ENCODE results near the gene RPL41. TPM values are rescaled to one million over a fixed set of nuclear protein-coding genes. Genes with fewer than 3 reads are reported as not detected.

Gene RPL41
- total RNA-seq, 1 donor from 2014 or later, result 4,478 TPM

DNA sequence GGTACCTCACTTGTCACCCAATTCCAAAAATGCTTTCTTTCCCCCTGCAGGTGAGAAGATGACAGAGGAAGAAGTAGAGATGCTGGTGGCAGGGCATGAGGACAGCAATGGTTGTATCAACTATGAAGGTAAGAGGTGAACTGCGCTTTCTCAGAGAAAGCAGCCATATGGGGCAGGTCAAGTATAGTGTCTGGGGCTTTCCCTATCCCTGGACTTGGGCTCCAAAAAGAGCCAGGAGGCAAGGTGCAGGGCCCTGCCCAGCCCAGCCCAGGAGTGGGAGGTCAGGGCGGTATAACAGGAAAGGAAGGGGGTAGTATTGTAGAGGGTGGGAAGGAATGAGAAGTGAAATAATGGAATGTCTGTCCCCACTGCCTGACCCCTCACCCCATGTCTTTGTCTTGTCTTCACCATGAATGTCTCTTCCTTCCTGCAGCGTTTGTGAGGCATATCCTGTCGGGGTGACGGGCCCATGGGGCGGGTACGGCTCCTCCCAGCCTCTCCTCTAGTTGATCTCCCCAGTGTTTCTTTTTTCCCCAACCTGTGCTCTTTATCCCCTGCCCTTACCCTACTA is 43.8 kb downstream of the RPL41 start:
- TF ChIP-seq, protein P1, sequence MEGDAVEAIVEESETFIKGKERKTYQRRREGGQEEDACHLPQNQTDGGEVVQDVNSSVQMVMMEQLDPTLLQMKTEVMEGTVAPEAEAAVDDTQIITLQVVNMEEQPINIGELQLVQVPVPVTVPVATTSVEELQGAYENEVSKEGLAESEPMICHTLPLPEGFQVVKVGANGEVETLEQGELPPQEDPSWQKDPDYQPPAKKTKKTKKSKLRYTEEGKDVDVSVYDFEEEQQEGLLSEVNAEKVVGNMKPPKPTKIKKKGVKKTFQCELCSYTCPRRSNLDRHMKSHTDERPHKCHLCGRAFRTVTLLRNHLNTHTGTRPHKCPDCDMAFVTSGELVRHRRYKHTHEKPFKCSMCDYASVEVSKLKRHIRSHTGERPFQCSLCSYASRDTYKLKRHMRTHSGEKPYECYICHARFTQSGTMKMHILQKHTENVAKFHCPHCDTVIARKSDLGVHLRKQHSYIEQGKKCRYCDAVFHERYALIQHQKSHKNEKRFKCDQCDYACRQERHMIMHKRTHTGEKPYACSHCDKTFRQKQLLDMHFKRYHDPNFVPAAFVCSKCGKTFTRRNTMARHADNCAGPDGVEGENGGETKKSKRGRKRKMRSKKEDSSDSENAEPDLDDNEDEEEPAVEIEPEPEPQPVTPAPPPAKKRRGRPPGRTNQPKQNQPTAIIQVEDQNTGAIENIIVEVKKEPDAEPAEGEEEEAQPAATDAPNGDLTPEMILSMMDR (conservative IDR thresholded peaks at IDR 0.05), result no peak
- peaks cover 34% of the 10 kb centered on the region for H3K36me3 Mint-ChIP-seq (ENCODE audit: low read depth)
- H3K4me3 Mint-ChIP-seq, result peak overlapping the region; percentile 95
- H3K27me3 Mint-ChIP-seq (ENCODE audit: low read depth), result peaks cover 18% of the 10 kb centered on the region
- peaks cover 60% of the 10 kb centered on the region for H3K4me1 Mint-ChIP-seq
- DNase-seq (ENCODE audit: low read depth, low spot score), result no peak
- H3K27ac Mint-ChIP-seq (ENCODE audit: unreplicated experiment), result peak overlapping the region; percentile 51
- H3K9me3 Mint-ChIP-seq, result no peaks in the 10 kb centered on the region

DNA sequence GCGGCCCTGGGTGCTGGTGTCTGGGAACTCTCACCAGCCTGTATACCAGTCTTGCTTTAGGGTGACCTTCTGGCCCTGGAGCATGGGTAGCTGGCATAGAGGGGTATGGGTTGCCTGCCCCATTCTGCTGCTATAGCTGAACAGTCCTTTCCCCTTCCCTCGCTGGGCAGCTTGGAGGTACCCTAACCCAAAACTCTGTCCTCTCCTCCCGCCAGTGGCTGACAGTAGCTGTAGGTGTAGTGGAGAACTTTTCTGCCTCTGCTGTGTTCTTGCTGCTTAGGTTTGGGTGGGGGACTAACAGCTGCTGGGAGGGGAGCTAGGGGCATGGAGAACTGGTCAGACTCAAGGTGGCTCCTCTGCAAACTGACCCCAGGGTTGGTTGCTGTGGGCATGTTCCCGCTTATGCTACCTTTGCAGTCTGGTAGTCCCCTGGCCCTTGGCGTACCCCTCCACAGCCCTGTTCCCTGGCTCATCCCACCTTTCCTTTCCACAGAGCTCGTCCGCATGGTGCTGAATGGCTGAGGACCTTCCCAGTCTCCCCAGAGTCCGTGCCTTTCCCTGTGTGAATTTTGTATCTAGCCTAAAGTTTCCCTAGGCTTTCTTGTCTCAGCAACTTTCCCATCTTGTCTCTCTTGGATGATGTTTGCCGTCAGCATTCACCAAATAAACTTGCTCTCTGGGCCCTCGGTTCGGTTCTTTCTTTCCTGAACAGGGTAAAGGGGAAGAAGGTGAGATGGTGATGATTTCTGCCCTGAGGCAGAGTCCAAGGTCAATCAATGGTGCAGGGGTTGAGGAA is 44.7 kb downstream of the RPL41 start:
- H3K27me3 Mint-ChIP-seq (ENCODE audit: low read depth), result peaks cover 18% of the 10 kb centered on the region
- DNase-seq (ENCODE audit: low read depth, low spot score), result no peak
- H3K27ac Mint-ChIP-seq (ENCODE audit: unreplicated experiment), result peak overlapping the region; percentile 60
- peaks cover 34% of the 10 kb centered on the region for H3K36me3 Mint-ChIP-seq (ENCODE audit: low read depth)
- H3K4me3 Mint-ChIP-seq, result peak overlapping the region; percentile 95
- no peaks in the 10 kb centered on the region for H3K9me3 Mint-ChIP-seq
- peaks cover 55% of the 10 kb centered on the region for H3K4me1 Mint-ChIP-seq
- TF ChIP-seq, protein P1 (conservative IDR thresholded peaks at IDR 0.05), result no peak

DNA sequence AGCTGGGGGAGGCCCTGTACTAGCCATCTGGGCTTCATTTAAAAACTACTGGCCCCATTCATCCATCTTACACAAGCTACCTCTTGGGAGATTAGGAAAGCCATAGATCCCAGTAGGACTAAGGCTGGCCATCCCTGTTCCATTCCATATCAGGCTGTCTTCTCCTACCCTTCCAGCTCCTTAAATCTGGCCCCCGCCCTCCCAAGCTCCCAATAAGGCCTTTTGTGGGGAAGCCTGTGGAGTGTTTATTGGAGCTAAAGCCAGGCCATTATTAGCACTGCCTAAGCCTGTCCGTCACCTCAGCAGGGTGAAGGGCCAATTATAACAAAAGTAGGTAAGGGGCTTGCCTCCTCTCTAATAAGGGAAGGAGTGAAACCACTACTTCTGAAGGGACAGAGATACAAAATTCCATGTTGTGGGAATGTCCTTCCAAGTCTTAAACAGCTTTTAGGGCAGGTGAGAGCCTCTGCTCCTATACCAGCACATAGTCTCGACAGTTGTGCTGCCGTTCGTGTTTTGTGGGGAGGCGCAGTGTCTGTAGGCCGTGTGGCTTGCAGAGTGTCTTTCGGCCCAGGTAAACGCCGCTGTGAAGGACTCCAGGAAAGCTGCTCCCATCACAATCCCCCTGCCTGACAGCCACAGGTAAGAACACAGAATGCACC is 45.4 kb downstream of the RPL41 start:
- Mint-ChIP-seq H3K4me1 (peaks cover 55% of the 10 kb centered on the region), H3K4me3 (peak overlapping the region; percentile 95), H3K27ac (ENCODE audit: unreplicated experiment) (no peak overlapping the region), H3K36me3 (ENCODE audit: low read depth) (peaks cover 34% of the 10 kb centered on the region), H3K9me3 (no peaks in the 10 kb centered on the region), H3K27me3 (ENCODE audit: low read depth) (peaks cover 18% of the 10 kb centered on the region)
- DNase-seq (ENCODE audit: low read depth, low spot score), result no peak
- TF ChIP-seq, protein P1 (conservative IDR thresholded peaks at IDR 0.05), result no peak

DNA sequence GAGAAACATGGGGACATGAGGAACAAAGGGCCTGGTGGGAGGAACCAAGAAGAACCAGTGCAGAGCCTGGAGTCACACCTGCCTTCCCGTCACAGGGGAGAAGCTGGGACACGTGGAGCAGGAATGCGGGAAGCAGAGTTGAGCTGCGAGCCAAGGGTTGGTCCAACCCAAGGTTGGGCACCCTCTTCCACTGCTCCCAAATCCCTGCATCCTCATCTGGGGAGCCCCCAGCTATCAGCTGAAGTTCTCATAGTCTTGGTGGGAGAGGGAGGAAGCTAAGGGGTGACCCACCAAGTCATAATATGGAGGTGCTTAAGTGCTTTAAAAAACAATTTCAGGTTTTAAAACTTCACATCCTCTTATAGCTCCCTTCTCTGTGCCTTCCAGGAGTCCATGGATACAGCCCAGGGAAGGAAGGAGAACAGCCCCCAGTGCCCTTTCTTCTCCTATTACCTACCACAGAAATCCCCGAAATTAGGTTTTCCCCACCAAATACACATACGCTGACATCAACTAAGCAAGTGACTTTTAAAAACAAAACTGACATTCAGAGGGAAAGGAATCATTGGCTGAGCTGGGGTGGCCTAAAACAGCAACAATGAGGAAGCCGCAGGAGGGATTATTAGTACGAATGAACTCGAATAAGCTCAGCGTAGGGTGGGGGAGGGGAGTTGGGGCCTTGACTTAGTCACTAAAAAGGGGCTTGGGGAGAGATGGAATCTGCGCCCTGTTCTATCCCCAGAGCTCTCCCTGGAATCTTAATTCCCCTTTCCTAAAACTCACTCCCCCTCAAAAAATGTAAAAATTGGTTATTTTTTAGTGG is 46.2 kb downstream of the RPL41 start:
- TF ChIP-seq, protein P1 (conservative IDR thresholded peaks at IDR 0.05), result no peak
- Mint-ChIP-seq H3K27ac (ENCODE audit: unreplicated experiment) (no peak overlapping the region), H3K4me3 (peak overlapping the region; percentile 95), H3K36me3 (ENCODE audit: low read depth) (peaks cover 38% of the 10 kb centered on the region), H3K4me1 (peaks cover 47% of the 10 kb centered on the region), H3K9me3 (no peaks in the 10 kb centered on the region), H3K27me3 (ENCODE audit: low read depth) (peaks cover 18% of the 10 kb centered on the region)
- no peak for DNase-seq (ENCODE audit: low read depth, low spot score)

Data from neural crest cell (in vitro differentiated cells).